Suprapubic skin (tissue), 4 donors: ENCODE data around the gene PIGV. TPM values are rescaled to one million over a fixed set of nuclear protein-coding genes. Genes with fewer than 3 reads are reported as not detected.
A peak's percentile ranks its signal among the peaks of the same experiment; 100 is the strongest.

Source experiments
- DNase-seq, 2 donors: peaks; one replicate each; pipeline ENCODE4 v3.0.0-alpha.2; 2019; ENCODE audit warnings: low spot score in 2 of 2
- H3K27ac ChIP-seq: fragments of 200-600 bp; sonication (generic); one replicate; pipeline ENCODE4 v1.5.1; 2019
- H3K27me3 ChIP-seq: fragments of 200-600 bp; sonication (generic); one replicate; pipeline ENCODE4 v1.5.1; 2019
- H3K36me3 ChIP-seq: fragments of 200-600 bp; sonication (generic); one replicate; pipeline ENCODE4 v1.5.1; 2019
- H3K4me1 ChIP-seq: fragments of 200-600 bp; sonication (generic); one replicate; pipeline ENCODE4 v1.5.1; 2019
- H3K4me3 ChIP-seq: fragments of 200-600 bp; sonication (generic); one replicate; pipeline ENCODE4 v1.5.1; 2019; ENCODE audit warnings: mild to moderate bottlenecking
- H3K9me3 ChIP-seq: fragments of 200-600 bp; sonication (generic); one replicate; pipeline ENCODE4 v1.5.1; 2019
- EP300 ChIP-seq: sonication (generic); formaldehyde crosslinking; IDR thresholded peaks from one replicate; pipeline ENCODE4 v1.6.1; 2017; ENCODE audit warnings: antibody characterized with exemption
- POLR2A ChIP-seq, 2 donors: fragments of 450-650 bp; IDR thresholded peaks; one replicate each; pipeline ENCODE4 v1.6.1; 2017; ENCODE audit warnings: antibody characterized with exemption in 2 of 2, mild to moderate bottlenecking in 2 of 2, moderate library complexity in 2 of 2
- POLR2AphosphoS5 ChIP-seq, 3 donors: sonication (generic); formaldehyde crosslinking; IDR thresholded peaks; one replicate each; pipeline ENCODE4 v1.6.1; 2017; ENCODE audit warnings: antibody characterized with exemption in 3 of 3
- WGBS: methylation state at CpG from one replicate; pipeline ENCODE4 v1.1.5; 2018; 5-methylcytosine and 5-hydroxymethylcytosine counted together
- total RNA-seq, 4 donors: library from RNA; depleted of rRNA; stranded (reverse); fragments of >200 nt; gene quantifications; one replicate each; pipeline ENCODE4 v1.1.0, GENCODE V29; 2016
- TF ChIP-seq, protein P1 (sequence below), 2 donors: fragments of 200-600 bp in 1 of 2; fragments of 450-650 bp in 1 of 2; sonication (generic) in 1 of 2; IDR thresholded peaks; one replicate each; pipeline ENCODE4 v1.5.1; 2016 to 2019; ENCODE audit warnings: antibody characterized with exemption in 2 of 2, mild to moderate bottlenecking in 1 of 2, moderate library complexity in 1 of 2

The PIGV gene
- total RNA-seq, 4 donors from 2014 or later = 15.9 to 31.5 (median 25.6) TPM

DNA sequence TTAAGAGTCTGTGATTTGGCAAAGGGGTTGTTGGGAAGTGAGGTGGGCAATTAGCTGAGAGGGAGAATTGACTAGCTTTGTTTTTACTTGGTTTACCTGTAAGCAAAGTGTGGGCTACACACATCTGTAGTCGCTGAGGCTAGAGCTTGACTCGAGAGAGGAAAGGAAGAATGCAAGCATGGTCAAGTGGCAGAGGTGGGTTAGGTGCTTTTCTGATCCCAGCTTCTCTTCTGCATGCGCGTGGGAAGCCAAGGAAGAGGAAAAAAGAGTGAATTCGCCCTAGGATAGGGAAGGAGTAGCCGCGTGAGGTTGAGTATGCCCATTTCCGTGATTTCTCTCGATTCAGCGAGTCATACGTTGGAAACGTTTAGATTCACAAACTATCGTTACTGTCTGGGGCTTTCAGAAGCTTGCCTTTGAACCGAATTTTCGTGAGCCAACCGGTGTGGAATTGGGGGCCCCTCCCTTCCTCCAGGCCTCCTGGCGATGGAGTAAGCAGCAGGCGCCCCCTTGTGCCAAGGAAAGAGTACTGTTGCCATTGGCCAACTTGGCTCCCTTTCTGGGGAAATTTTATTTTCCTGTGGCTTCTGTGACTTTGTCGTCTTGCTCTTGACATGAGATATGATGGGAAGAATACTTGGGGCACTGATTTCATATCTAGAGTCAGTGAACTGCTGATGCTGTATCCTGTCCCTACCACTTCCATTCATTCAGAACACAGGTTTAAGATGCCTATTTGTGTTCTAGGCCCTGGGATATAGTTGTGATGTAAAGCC is 1.3 kb downstream of the PIGV start:
- peak overlapping the region; percentile 89 for H3K4me3 ChIP-seq
- under 1% methylated on average over 19 of the region's 19 CpGs for WGBS
- TF ChIP-seq EP300 (no peak), POLR2AphosphoS5 (IDR thresholded peaks at IDR 0.05) (peak in 2 of 3 donors; percentile 47 to 78)
- TF ChIP-seq, protein P1, sequence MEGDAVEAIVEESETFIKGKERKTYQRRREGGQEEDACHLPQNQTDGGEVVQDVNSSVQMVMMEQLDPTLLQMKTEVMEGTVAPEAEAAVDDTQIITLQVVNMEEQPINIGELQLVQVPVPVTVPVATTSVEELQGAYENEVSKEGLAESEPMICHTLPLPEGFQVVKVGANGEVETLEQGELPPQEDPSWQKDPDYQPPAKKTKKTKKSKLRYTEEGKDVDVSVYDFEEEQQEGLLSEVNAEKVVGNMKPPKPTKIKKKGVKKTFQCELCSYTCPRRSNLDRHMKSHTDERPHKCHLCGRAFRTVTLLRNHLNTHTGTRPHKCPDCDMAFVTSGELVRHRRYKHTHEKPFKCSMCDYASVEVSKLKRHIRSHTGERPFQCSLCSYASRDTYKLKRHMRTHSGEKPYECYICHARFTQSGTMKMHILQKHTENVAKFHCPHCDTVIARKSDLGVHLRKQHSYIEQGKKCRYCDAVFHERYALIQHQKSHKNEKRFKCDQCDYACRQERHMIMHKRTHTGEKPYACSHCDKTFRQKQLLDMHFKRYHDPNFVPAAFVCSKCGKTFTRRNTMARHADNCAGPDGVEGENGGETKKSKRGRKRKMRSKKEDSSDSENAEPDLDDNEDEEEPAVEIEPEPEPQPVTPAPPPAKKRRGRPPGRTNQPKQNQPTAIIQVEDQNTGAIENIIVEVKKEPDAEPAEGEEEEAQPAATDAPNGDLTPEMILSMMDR (IDR thresholded peaks at IDR 0.05) = peak; percentile 90 to 98
- H3K36me3 ChIP-seq = peaks cover 9% of the 10 kb centered on the region
- no peaks in the 10 kb centered on the region for H3K27me3 ChIP-seq
- peaks cover 42% of the 10 kb centered on the region for H3K4me1 ChIP-seq
- DNase-seq = peak; percentile 93
- H3K27ac ChIP-seq = peak overlapping the region; percentile 99
- no peaks in the 10 kb centered on the region for H3K9me3 ChIP-seq

DNA sequence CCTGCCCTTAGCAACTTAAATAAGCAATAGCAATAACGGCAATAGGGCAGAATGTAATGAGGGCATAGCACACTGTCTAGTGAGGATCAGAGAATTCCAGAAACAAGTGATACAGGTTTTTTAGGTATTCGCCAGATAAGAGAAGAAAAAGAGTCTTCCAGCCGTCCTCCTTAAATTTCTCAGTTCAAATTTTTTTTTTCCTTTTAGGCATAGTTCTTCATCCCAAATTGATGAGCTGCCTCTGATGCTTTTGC is 1.8 kb downstream of the PIGV start:
- TF ChIP-seq, protein P1 (IDR thresholded peaks at IDR 0.05) = no peak
- 54% methylated on average over 3 of the region's 3 CpGs for WGBS
- Histone ChIP-seq H3K4me3 (no peak overlapping the region), H3K9me3 (no peaks in the 10 kb centered on the region), H3K27ac (no peak overlapping the region), H3K27me3 (no peaks in the 10 kb centered on the region), H3K4me1 (peaks cover 37% of the 10 kb centered on the region), H3K36me3 (peaks cover 14% of the 10 kb centered on the region)
- no peak for DNase-seq

DNA sequence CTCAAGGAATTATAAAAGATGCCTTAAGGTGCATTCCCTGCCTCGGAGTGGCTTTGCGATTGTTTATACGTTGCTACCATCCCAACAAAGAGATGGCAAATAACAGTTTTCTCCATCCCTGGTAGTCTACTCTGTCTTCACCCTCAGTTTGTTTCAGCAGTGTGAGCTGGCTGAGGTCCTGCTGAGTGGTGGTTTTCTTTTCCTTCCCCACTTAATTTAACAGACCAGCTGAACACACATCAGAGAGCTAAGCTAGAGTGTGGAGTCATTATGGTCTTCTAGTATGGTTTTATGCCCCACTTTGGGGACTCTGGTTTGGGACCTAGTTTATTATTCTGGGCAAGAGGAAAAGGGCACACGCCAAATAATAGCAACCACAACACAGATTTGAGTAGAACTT is 2.2 kb downstream of the PIGV start:
- H3K9me3 ChIP-seq = no peaks in the 10 kb centered on the region
- no peak overlapping the region for H3K4me3 ChIP-seq
- TF ChIP-seq POLR2AphosphoS5 (IDR thresholded peaks at IDR 0.05) (no peak), EP300 (no peak), POLR2A (IDR thresholded peaks at IDR 0.05) (no peak)
- TF ChIP-seq, protein P1 (IDR thresholded peaks at IDR 0.05) = no peak
- no peak overlapping the region for H3K27ac ChIP-seq
- H3K27me3 ChIP-seq = no peaks in the 10 kb centered on the region
- 64% methylated on average over 4 of the region's 4 CpGs for WGBS
- H3K36me3 ChIP-seq = peaks cover 18% of the 10 kb centered on the region
- DNase-seq = no peak
- H3K4me1 ChIP-seq = peaks cover 33% of the 10 kb centered on the region

DNA sequence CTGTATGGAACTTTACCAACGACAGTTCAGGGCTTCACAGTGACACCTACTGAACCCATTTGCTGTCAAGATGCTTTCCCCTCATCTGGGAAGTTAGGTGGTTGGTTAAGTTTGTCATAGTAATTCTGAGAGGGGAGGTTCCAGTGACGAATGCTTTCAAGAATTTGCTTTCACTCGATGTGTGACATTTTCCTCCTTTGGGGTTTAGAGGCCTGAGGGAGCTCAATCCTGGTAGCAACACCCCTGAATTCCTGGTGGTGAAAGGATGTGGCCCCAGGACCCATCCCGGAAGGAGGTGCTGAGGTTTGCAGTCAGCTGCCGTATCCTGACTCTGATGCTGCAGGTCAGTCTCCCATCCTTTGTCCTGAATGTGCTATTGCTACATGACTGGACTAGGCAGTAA is 2.8 kb downstream of the PIGV start:
- Histone ChIP-seq H3K27ac (no peak overlapping the region), H3K4me1 (peaks cover 28% of the 10 kb centered on the region), H3K27me3 (no peaks in the 10 kb centered on the region), H3K9me3 (no peaks in the 10 kb centered on the region), H3K36me3 (peaks cover 23% of the 10 kb centered on the region), H3K4me3 (no peak overlapping the region)
- 41% methylated on average over 3 of the region's 5 CpGs for WGBS
- TF ChIP-seq POLR2AphosphoS5 (IDR thresholded peaks at IDR 0.05) = no peak
- no peak for TF ChIP-seq POLR2A (IDR thresholded peaks at IDR 0.05)
- TF ChIP-seq EP300 = no peak
- TF ChIP-seq, protein P1 (IDR thresholded peaks at IDR 0.05) = no peak
- DNase-seq = no peak

- Histone ChIP-seq H3K27me3 (no peaks in the 10 kb centered on the region), H3K4me3 (no peak overlapping the region), H3K4me1 (peaks cover 22% of the 10 kb centered on the region), H3K27ac (no peak overlapping the region), H3K36me3 (peaks cover 23% of the 10 kb centered on the region), H3K9me3 (no peaks in the 10 kb centered on the region)
- DNase-seq = no peak
- 59% methylated on average over 6 of the region's 6 CpGs for WGBS
- no peak for TF ChIP-seq EP300
- TF ChIP-seq, protein P1 (IDR thresholded peaks at IDR 0.05) = no peak
- no peak for TF ChIP-seq POLR2AphosphoS5 (IDR thresholded peaks at IDR 0.05)
- no peak for TF ChIP-seq POLR2A (IDR thresholded peaks at IDR 0.05)
Measured at GRCh38 chr1:26791148-26791547, 3.4 kb downstream of the PIGV start.
